Measurements from ENCODE around the gene ANTXRL. TPM values are rescaled to one million over a fixed set of nuclear protein-coding genes. Genes with fewer than 3 reads are reported as not detected.

ANTXRL gene
- total RNA-seq, 1 donor from 2014 or later = not detected

GRCh38 chr10:46292573-46293023, 5.8 kb downstream of the ANTXRL start:
- no peak overlapping the region for H3K4me3 Mint-ChIP-seq (ENCODE audit: unreplicated experiment)
- no peak overlapping the region for H3K27ac Mint-ChIP-seq (ENCODE audit: unreplicated experiment)
- Histone ChIP-seq H3K4me3 (ENCODE audit: insufficient read depth, low read depth, low read length) (no peak overlapping the region), H4K20me1 (ENCODE audit: insufficient read depth, low read length) (no peaks in the 10 kb centered on the region), H2AFZ (ENCODE audit: low read depth, low read length) (no peak overlapping the region), H3K36me3 (ENCODE audit: insufficient read depth, low read length) (no peaks in the 10 kb centered on the region), H3K9me3 (ENCODE audit: insufficient read depth, low read depth, low read length) (no peaks in the 10 kb centered on the region), H3K27ac (ENCODE audit: low read depth, low read length) (no peak overlapping the region), H3K4me2 (ENCODE audit: low read length) (no peak overlapping the region), H3K27me3 (ENCODE audit: insufficient read depth, low read length) (peaks cover 4% of the 10 kb centered on the region), H3K4me1 (ENCODE audit: insufficient read depth, low read length) (no peaks in the 10 kb centered on the region), H3K79me2 (ENCODE audit: insufficient read depth, low read length) (no peaks in the 10 kb centered on the region), H3K9ac (ENCODE audit: low read length) (no peak overlapping the region)
- peaks cover 41% of the 10 kb centered on the region for H3K27me3 Mint-ChIP-seq (ENCODE audit: low read depth, unreplicated experiment)
- H3K9me3 Mint-ChIP-seq (ENCODE audit: unreplicated experiment) = peaks cover 2% of the 10 kb centered on the region
- FAIRE-seq (no peak), DNase-seq (ENCODE audit: low read depth) (no peak)
- H3K4me1 Mint-ChIP-seq (ENCODE audit: low read depth, unreplicated experiment) = no peaks in the 10 kb centered on the region
- no peak for TF ChIP-seq EZH2 (IDR thresholded peaks at IDR 0.05; ENCODE audit: insufficient read depth, low read length)
- no peak for TF ChIP-seq CTCF (IDR thresholded peaks at IDR 0.05; ENCODE audit: insufficient read depth, low read depth, low read length)
- H3K36me3 Mint-ChIP-seq (ENCODE audit: low read depth, unreplicated experiment) = peaks cover 2% of the 10 kb centered on the region

GRCh38 chr10:46293228-46293627, 6.4 kb downstream of the ANTXRL start:
- no peaks in the 10 kb centered on the region for H4K20me1 ChIP-seq (ENCODE audit: insufficient read depth, low read length)
- Mint-ChIP-seq H3K9me3 (ENCODE audit: unreplicated experiment) (peaks cover 4% of the 10 kb centered on the region), H3K27ac (ENCODE audit: unreplicated experiment) (no peak overlapping the region), H3K27me3 (ENCODE audit: low read depth, unreplicated experiment) (peaks cover 45% of the 10 kb centered on the region), H3K4me3 (ENCODE audit: unreplicated experiment) (no peak overlapping the region), H3K4me1 (ENCODE audit: low read depth, unreplicated experiment) (no peaks in the 10 kb centered on the region), H3K36me3 (ENCODE audit: low read depth, unreplicated experiment) (peaks cover 2% of the 10 kb centered on the region)
- H3K4me3 ChIP-seq (ENCODE audit: insufficient read depth, low read depth, low read length) = no peak overlapping the region
- DNase-seq (ENCODE audit: low read depth) = no peak
- H3K9ac ChIP-seq (ENCODE audit: low read length) = no peak overlapping the region
- H3K9me3 ChIP-seq (ENCODE audit: insufficient read depth, low read depth, low read length) = no peaks in the 10 kb centered on the region
- H3K4me2 ChIP-seq (ENCODE audit: low read length) = no peak overlapping the region
- H3K27me3 ChIP-seq (ENCODE audit: insufficient read depth, low read length) = peaks cover 4% of the 10 kb centered on the region
- no peaks in the 10 kb centered on the region for H3K36me3 ChIP-seq (ENCODE audit: insufficient read depth, low read length)
- H2AFZ ChIP-seq (ENCODE audit: low read depth, low read length) = no peak overlapping the region
- no peak overlapping the region for H3K27ac ChIP-seq (ENCODE audit: low read depth, low read length)
- H3K4me1 ChIP-seq (ENCODE audit: insufficient read depth, low read length) = no peaks in the 10 kb centered on the region
- no peaks in the 10 kb centered on the region for H3K79me2 ChIP-seq (ENCODE audit: insufficient read depth, low read length)
- FAIRE-seq = no peak
- TF ChIP-seq CTCF (IDR thresholded peaks at IDR 0.05; ENCODE audit: insufficient read depth, low read depth, low read length) = no peak
- no peak for TF ChIP-seq EZH2 (IDR thresholded peaks at IDR 0.05; ENCODE audit: insufficient read depth, low read length)

GRCh38 chr10:46293832-46294640, 7.2 kb downstream of the ANTXRL start:
- H3K4me3 Mint-ChIP-seq (ENCODE audit: unreplicated experiment) = no peak overlapping the region
- Histone ChIP-seq H3K27me3 (ENCODE audit: insufficient read depth, low read length) (peaks cover 2% of the 10 kb centered on the region), H4K20me1 (ENCODE audit: insufficient read depth, low read length) (no peaks in the 10 kb centered on the region), H3K4me2 (ENCODE audit: low read length) (no peak overlapping the region), H3K4me3 (ENCODE audit: insufficient read depth, low read depth, low read length) (no peak overlapping the region), H2AFZ (ENCODE audit: low read depth, low read length) (no peak overlapping the region), H3K4me1 (ENCODE audit: insufficient read depth, low read length) (no peaks in the 10 kb centered on the region), H3K27ac (ENCODE audit: low read depth, low read length) (no peak overlapping the region), H3K36me3 (ENCODE audit: insufficient read depth, low read length) (no peaks in the 10 kb centered on the region), H3K9me3 (ENCODE audit: insufficient read depth, low read depth, low read length) (no peaks in the 10 kb centered on the region), H3K79me2 (ENCODE audit: insufficient read depth, low read length) (no peaks in the 10 kb centered on the region), H3K9ac (ENCODE audit: low read length) (no peak overlapping the region)
- FAIRE-seq (no peak), DNase-seq (ENCODE audit: low read depth) (no peak)
- no peaks in the 10 kb centered on the region for H3K4me1 Mint-ChIP-seq (ENCODE audit: low read depth, unreplicated experiment)
- H3K27me3 Mint-ChIP-seq (ENCODE audit: low read depth, unreplicated experiment) = peaks cover 44% of the 10 kb centered on the region
- TF ChIP-seq CTCF (IDR thresholded peaks at IDR 0.05; ENCODE audit: insufficient read depth, low read depth, low read length) = no peak
- no peaks in the 10 kb centered on the region for H3K36me3 Mint-ChIP-seq (ENCODE audit: low read depth, unreplicated experiment)
- peaks cover 5% of the 10 kb centered on the region for H3K9me3 Mint-ChIP-seq (ENCODE audit: unreplicated experiment)
- no peak overlapping the region for H3K27ac Mint-ChIP-seq (ENCODE audit: unreplicated experiment)

Measured in astrocyte (in vitro differentiated cells and primary cell).